Central memory CD4-positive, alpha-beta T cell (primary cell): Measurements from ENCODE around the gene KRT9.

ENCODE experiments used
- DNase-seq: peaks from one replicate; pipeline ENCODE4 v3.0.0; 2022

Gene KRT9

DNA sequence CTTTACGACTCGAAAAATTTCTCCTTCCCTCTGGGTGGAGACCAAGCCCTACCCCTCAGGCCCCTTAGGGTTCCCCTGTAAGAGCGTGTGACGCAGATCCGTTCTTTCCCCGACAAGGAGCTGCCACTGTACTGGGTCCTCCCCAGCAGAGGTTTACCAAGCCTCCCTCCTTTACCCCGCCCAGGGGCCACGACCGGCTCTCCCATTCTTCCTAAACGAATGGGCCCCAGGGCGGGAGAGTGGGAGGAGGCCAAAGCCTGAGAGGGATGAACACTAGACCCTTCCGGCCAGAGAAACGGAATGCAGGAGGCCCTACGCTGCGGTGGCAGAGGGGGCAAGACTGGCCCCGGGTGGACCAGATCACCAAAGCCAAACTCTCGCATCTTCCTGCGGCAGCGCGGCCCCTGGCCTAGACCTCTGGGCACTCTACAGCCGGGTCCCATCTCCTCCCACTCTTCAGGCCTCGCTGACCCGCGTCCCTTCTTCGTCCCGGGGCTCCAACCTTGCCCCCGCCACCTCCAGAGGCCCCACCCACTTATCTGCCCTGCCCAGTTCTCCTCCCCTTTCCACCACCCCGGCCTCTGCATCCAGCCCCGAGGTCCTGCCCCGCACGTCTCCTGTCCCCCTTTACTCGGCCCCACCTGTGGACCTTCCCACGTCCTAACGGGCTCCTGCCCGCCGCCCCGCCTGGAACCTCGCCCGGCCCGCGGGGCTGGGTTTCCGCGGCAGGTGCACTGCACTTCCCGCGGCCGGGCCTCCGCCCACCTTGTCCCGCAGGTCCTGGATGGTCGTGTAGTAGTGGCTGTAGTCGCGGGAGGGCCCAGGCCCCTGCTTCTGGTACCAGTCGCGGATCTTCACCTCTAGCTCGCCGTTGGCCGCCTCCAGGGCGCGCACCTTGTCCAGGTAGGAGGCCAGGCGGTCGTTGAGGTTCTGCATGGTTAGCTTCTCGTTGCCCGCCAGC is 44.5 kb downstream of the KRT9 start:
- no peak for DNase-seq

DNA sequence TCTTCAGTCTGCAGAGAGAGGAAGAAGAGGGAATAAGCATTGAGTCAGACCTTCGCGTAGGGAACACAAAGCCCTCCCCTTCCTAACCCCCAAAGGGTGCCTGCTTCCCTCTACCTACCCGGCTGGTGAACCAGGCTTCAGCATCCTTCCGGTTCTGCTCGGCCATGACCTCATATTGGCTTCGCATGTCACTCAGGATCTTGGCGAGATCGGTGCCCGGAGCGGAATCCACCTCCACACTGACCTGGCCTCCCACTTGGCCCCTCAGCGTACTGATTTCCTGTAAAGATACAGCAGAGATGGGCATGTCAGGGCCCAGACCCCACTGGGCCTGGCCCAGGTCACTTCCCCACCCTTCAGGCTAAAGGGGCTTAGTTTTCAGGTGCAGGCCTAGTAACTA is 47.6 kb downstream of the KRT9 start:
- no peak for DNase-seq

DNA sequence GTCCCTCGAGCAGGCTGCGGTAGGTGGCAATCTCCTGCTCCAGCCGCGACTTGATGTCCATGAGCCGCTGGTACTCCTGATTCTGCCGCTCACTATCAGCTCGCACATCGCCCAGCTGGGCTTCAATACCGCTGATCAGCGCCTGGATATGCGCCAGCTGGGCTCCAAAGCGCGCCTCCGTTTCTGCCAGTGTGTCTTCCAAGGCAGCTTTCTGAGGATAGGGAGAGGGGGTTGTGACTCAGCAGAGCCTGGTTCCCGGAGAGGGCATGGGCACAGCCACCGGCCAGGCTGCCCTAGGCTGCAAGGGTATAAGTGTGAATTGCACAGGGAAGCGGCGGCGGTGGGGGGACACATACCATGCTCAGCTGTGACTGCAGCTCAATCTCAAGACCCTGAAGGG is 48.1 kb downstream of the KRT9 start:
- no peak for DNase-seq

DNA sequence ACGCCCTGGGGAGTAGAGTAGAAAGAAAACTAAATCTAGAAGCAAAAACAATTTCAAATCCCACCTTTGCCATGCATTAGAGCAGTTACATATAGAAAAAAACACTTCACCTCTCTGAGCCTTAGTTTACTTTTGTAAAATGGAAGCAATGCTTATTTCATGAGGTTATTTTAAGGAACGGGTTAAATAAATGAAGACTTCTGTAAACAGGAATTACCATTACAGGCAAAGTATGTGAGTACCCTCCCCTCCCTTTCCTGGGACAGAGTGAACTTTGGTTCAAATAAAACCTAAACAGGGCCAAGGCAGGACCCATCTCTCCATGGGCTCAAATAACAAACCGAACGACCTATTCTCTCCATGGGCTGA is 48.6 kb downstream of the KRT9 start:
- no peak for DNase-seq

DNA sequence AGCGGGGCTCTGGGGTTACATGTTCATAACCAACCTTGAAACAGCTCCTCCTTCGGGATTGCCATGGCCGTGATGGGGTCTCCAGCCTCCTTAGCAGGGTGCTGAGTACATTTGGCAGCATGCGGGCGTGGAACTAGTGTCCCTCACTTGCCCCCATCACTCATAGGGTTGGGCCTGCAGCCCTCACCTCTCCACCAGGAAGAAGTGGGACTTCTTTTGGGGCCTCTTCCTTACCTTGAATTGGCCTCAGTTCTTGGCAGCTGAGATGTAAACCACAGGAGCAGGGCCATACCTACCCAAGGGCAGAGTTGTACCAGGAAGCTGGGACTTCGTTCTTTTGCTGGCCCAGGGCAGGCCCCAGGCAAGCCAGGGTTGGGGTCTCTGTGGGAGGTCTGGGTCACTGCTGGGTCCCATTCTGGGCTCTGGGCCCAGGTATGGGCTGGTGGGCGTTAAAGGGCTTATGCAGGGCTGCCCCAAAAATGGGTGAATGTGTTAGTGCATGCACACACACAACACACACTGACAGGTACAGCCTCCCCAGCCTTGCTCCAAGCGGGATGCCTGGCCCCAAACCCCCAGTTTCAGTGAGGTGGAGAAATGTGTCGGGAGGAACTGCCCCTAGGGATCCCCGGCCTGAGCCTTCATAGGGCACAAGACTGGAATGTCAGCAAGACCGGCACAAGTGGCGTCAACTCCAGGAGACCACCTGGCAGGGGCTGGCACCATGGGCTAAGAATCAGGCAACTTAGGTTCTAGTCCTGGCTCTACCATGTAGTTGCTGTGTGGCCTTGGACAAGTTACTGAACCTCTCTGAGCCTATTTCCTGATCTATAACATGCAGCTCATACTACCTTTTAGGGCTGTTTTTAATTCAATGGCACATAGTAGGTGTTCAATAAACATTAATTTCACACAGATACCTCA is 49.3 kb downstream of the KRT9 start:
- no peak for DNase-seq

DNA sequence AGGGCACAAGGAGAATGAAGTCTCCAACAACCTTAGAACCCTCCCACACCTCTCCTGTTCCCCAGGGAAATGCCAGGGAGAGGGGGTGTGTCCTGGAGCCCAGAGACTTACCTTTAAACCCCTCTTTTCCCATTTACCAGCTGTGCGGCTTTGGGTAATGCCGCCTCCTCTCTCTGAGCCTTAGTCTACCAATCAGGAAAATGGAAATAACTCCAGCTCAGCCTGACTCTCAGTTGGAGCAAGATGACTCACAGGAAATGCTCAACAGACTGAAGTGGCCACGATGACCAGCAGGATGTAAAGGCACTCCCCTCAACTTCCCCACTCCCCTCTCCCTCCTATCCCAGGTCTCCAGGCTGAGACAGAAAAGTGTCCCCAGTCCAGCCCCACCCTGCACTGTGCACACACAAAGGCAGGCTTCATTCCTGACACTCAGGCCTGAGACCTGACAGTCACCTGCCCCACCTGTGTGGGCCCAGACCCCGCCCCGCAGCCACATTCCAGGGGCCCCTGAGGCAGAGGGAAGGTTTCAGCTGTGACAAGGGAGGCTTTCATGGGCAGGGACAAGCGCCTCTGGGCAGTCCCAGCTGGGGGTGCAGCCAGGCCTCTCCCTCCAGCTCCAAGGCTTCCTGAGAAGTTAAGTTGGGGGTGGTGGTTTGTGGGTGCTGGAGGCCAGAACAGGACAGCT is 50.1 kb downstream of the KRT9 start:
- DNase-seq, result no peak

DNA sequence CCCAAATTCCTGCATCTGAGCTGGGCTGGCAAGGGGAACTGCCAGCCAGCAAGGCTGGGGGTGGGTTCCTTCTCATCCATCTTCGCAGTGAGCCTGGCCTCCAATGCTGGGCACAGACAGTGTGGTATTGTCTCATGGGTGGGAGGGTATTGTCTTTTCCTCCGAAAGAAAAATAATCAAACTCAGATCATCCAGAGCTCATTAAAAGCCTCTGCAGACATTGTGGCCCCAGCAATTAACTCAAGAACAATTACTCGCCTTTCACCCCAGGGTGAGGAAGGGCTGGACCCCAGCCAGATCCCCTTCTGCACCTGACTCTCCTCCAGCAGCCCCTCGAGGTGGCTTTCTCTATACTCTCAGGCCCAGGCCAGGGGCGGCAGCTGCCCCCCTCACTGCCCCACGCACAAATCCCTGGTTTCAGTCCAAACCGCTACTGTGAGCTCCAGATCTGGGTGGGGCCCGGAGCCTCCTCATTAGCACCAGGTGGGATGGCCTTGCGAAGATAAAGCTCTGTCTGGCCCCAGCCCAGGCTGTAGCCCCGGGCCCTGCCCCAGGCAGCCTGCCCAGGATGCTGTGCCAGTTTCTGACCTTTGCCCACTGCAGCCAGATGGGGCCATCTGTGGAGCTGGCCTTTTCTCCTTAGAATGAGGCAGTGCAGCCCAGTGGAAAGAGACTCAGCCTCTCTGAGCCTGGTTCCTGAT is 50.9 kb downstream of the KRT9 start:
- no peak for DNase-seq

DNA sequence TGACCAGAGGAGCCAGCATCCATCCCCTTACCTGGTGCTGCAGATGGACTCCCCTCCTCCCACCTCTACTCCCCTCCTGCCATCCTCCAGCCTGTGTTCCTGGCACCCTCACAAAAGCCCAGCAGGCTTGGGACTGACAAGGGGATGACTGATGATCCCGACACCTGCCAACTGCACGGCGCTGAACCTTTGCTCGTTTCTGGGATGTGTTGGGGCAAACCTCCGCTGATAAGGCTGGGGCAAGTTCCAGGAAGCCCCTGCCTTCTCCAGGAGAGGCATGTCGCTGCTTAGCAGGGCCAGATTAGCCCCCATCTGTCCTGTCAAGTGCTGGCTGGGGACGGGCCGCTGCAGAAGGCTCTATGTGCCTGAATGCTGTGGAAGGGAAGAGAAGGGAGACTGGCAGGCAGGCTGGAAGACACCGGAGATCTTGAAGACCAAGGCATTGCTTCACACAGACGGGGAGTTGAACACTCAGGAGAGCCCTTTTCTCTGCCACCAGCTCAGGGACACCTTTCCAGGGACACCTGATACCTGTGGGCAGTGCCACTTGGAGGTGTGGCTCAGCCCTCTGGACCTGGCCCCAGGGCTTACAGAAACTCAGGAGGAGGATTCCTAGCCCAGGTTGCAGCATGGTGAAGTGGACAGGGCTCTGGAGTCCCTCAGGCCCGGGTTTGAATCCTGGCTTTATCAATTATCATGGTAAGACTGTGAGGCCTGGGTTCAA is 52.2 kb downstream of the KRT9 start:
- no peak for DNase-seq

DNA sequence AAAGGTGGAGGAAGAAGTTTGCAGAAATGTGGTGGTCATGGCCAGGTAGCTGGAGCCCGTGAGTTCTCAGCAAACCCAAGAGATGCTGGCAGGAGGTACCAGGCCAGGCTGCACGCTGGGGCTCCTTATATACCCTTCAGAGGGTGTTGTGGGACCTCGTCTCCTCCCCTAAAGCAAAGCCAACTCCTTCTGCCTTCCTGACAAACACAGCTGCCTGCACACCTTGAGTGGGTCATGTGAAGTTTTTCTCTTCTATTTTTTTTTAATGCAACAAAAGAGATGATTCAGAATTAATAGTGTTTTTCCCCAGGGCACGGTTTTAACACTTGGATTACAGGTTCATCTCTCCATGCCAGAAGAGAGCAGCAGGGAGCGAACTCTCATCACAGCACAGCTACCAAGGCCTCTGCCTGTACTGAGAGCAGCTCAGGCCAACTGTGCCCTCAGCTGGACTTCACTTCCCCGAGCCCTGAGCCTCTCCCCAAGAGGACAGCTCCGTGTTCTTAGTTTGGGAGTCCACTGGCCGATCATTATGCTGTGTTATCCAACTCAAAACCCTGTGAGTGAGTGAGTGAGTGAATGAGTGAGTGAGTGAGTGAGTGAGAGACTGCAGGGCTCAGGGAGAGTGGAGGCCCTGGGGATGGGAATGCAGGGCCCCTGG is 52.9 kb downstream of the KRT9 start, which contains the start of gene KRT15:
Gene KRT15 (minus strand): TSS at position 102 of the 661 bp plus-strand sequence. CDS start 63 bp downstream, at position 39.
- no peak for DNase-seq

DNA sequence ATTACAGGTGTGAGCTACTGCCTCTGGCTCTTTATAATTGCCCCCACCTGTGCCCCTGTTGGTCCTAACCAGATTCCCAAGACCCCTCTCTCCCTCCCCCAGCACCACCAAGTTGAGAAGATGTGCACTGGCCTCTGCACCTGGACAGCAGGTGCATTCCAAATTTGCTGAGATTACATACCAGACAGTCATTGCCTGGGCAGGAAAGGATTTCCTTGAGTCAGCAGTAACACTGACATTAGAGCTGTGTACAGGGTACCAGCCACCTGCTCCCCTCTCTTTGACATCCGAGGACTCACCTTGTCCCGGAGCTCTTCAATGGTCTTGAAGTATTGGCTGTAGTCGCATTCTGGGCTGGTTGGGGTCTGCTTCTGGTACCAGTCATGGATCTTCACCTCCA is 53.8 kb downstream of the KRT9 start:
- no peak for DNase-seq

DNA sequence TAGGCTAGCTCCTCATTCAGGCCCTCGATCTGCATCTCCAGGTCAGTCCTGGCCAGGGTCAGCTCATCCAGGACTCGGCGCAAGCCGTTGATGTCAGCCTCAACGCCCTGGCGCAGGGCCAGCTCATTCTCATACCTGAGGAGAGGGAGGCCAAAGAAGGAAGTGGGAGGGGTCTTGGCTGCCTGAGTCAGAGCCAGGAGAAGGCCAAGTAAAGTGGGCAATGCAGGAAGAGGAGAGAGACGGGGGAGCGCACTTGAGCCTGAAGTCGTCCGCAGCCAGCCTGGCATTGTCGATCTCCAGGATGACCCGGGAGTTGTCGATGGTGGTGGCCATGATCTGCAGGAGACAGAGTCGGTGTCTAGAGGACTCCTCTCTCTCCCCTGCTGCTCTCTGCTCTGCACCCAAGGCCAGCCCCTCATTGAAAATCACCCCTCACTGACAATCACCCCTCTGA is 55.0 kb downstream of the KRT9 start:
- DNase-seq, result no peak

DNA sequence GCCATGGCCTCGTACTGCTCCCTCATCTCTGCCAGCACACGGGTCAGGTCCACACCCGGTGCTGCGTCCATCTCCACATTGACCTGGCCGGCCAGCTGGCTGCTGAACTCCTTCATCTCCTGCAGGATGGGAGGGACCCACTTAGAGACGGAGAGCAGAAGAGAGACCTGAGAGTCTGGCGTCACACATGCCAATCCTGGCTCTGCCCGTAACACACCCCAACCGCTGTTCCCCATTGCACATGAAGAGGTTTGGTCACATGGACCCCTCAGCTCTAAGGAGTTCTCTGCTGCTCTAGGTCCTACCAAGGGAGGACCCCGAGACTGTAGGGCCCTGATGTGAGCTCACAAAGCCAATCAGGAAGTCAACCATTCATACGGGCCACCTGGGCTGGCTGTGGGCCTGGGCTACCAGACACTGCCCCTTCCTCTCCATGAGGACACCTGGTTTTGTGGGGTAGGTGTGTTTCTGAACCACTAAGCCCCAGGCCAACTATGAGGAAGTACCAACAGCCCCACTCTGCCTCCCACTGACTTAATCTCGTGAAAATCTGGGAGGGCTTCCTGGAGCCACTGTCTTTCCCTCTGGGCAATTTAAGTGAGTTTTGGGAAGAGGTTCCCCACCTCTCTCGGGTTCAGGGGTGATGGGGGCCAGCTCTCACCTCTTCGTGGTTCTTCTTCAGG is 55.6 kb downstream of the KRT9 start:
- no peak for DNase-seq
